H1 (cell line): ENCODE measurements around the gene TRIM15. TPM values are rescaled to one million over a fixed set of nuclear protein-coding genes. Genes with fewer than 3 reads are reported as not detected.

Experiments used
- CTCF ChIA-PET: fragments of 300-600 bp; sonication (Branson Sonifier 250); formaldehyde crosslinking; loops from one replicate; lab custom pipeline; 2021; ENCODE audit not compliant: partially characterized antibody; lab: Charles Lee
- POLR2A ChIA-PET: fragments of 300-600 bp; sonication (Branson Sonifier 250); formaldehyde crosslinking; loops from one replicate; lab custom pipeline; 2021; ENCODE audit warnings: inconsistent platforms; ENCODE audit not compliant: partially characterized antibody; lab: Charles Lee
- DNase-seq, 2 experiments: peaks; one replicate each; pipeline versions ENCODE4 v3.0.0 to v3.0.0-alpha.2; 2010 to 2022; ENCODE audit warnings: low spot score in 2 of 2, low read depth in 1 of 2, mixed read lengths in 1 of 2
- FAIRE-seq: peaks from 2 replicates; lab custom pipeline; 2011; peaks lifted over from hg19 to GRCh38; lab: Jason Lieb, UNC
- H2AFZ ChIP-seq: 2 replicates; pipeline ENCODE4 v1.8.1; 2012; ENCODE audit warnings: low read length, inconsistent platforms
- H2AK5ac ChIP-seq: 2 replicates; pipeline ENCODE4 v1.6.1; 2013; ENCODE audit warnings: low read depth, low read length
- H2BK120ac ChIP-seq: replicated peaks from 2 replicates; pipeline ENCODE3; 2013; ENCODE audit warnings: low read depth, low read length, inconsistent platforms
- H2BK12ac ChIP-seq: 2 replicates; pipeline ENCODE4 v1.6.1; 2013; ENCODE audit warnings: low read depth, low read length
- H2BK15ac ChIP-seq: 2 replicates; pipeline ENCODE4 v1.6.1; 2013; ENCODE audit warnings: low read length
- H2BK20ac ChIP-seq: 2 replicates; pipeline ENCODE4 v1.6.1; 2013; ENCODE audit warnings: low read length
- H2BK5ac ChIP-seq: 2 replicates; pipeline ENCODE4 v1.6.1; 2013; ENCODE audit warnings: low read depth, low read length
- H3K14ac ChIP-seq: 2 replicates; pipeline ENCODE4 v1.6.1; 2013; ENCODE audit warnings: inconsistent platforms; ENCODE audit not compliant: insufficient read length
- H3K18ac ChIP-seq: 2 replicates; pipeline ENCODE4 v1.6.1; 2013; ENCODE audit warnings: low read length; ENCODE audit errors: extremely low read depth
- H3K23ac ChIP-seq: 2 replicates; pipeline ENCODE4 v1.6.1; 2013; ENCODE audit warnings: inconsistent platforms; ENCODE audit not compliant: insufficient read length
- H3K23me2 ChIP-seq: 2 replicates; pipeline ENCODE4 v1.6.1; 2013; ENCODE audit warnings: low read depth, low read length
- H3K27ac ChIP-seq: 2 replicates; pipeline ENCODE4 v1.6.1; 2011; ENCODE audit warnings: low read depth, low read length, inconsistent platforms
- H3K27me3 ChIP-seq, 4 experiments: replicated peaks in 1 of 4; 1 replicate in 1 of 4; 2 replicates in 3 of 4; pipeline versions ENCODE4 v1.6.1 to v1.8.1; 2011 to 2013; ENCODE audit warnings: low read length in 3 of 4, mild to moderate bottlenecking in 3 of 4, inconsistent platforms in 2 of 4, mixed read lengths in 2 of 4, moderate library complexity in 1 of 4; ENCODE audit not compliant: control insufficient read depth in 3 of 4, insufficient read depth in 3 of 4; ENCODE audit errors: extremely low read depth in 1 of 4
- H3K36me3 ChIP-seq, 4 experiments: 2 replicates each; pipeline versions ENCODE4 v1.6.1 to v1.8.1; 2011 to 2013; ENCODE audit warnings: mild to moderate bottlenecking in 4 of 4, low read length in 3 of 4, moderate library complexity in 2 of 4, control low read depth in 1 of 4, inconsistent platforms in 1 of 4; ENCODE audit not compliant: insufficient read depth in 4 of 4, control insufficient read depth in 2 of 4
- H3K4ac ChIP-seq: replicated peaks from 2 replicates; pipeline ENCODE3; 2013; ENCODE audit warnings: low read length, low read depth, mixed read lengths, inconsistent platforms; ENCODE audit not compliant: insufficient read length
- H3K4me1 ChIP-seq, 4 experiments: replicated peaks in 1 of 4; 1 replicate in 1 of 4; 2 replicates in 3 of 4; pipeline versions ENCODE4 v1.6.1 to v1.8.1; 2011 to 2013; ENCODE audit warnings: low read length in 3 of 4, inconsistent platforms in 2 of 4, mixed read lengths in 1 of 4; ENCODE audit not compliant: insufficient read depth in 4 of 4, control insufficient read depth in 3 of 4
- H3K4me2 ChIP-seq, 2 experiments: 2 replicates each; pipeline versions ENCODE4 v1.6.1 to v1.8.1; 2011 to 2013; ENCODE audit warnings: low read depth in 2 of 2, low read length in 2 of 2, control low read depth in 1 of 2, inconsistent platforms in 1 of 2, mild to moderate bottlenecking in 1 of 2; ENCODE audit not compliant: insufficient read depth in 1 of 2
- H3K4me3 ChIP-seq, 4 experiments: fragments of 200-600, 300-600 bp in 1 of 4; sonication (generic), shearing (Covaris generic), sonication (Bioruptor Twin) in 1 of 4; 2 replicates each; pipeline versions ENCODE4 v1.5.1 to v1.8.1; 2011 to 2016; ENCODE audit warnings: low read length in 4 of 4, low read depth in 3 of 4, control low read depth in 2 of 4, inconsistent platforms in 2 of 4, mild to moderate bottlenecking in 2 of 4, mixed read lengths in 1 of 4, moderate library complexity in 1 of 4; ENCODE audit not compliant: insufficient read depth in 2 of 4; ENCODE audit errors: extremely low read depth in 1 of 4
- H3K56ac ChIP-seq: replicated peaks from 2 replicates; pipeline ENCODE3; 2013; ENCODE audit warnings: low read depth, mild to moderate bottlenecking, mixed read lengths, low read length, inconsistent platforms; ENCODE audit not compliant: insufficient read length
- H3K79me1 ChIP-seq: 2 replicates; pipeline ENCODE4 v1.6.1; 2013; ENCODE audit warnings: low read depth, low read length, control low read depth
- H3K79me2 ChIP-seq, 2 experiments: 2 replicates each; pipeline versions ENCODE4 v1.6.1 to v1.8.1; 2012 to 2013; ENCODE audit warnings: low read length in 2 of 2, mild to moderate bottlenecking in 2 of 2, inconsistent platforms in 1 of 2; ENCODE audit not compliant: insufficient read depth in 2 of 2, control insufficient read depth in 1 of 2
- H3K9ac ChIP-seq, 4 experiments: replicated peaks in 1 of 4; 1 replicate in 1 of 4; 2 replicates in 3 of 4; pipeline versions ENCODE4 v1.6.1 to v1.8.1; 2011 to 2013; ENCODE audit warnings: low read depth in 3 of 4, low read length in 3 of 4, control low read depth in 2 of 4, mild to moderate bottlenecking in 2 of 4, moderate library complexity in 2 of 4, inconsistent platforms in 1 of 4; ENCODE audit errors: extremely low read depth in 1 of 4
- H3K9me3 ChIP-seq, 2 experiments: 2 replicates each; pipeline versions ENCODE4 v1.6.1 to v1.8.1; 2012 to 2013; ENCODE audit warnings: mild to moderate bottlenecking in 2 of 2, moderate library complexity in 2 of 2, control low read depth in 1 of 2, inconsistent platforms in 1 of 2, low read depth in 1 of 2, low read length in 1 of 2, mixed read lengths in 1 of 2; ENCODE audit not compliant: insufficient read depth in 2 of 2
- H4K20me1 ChIP-seq, 2 experiments: replicated peaks in 1 of 2; 2 replicates each; pipeline versions ENCODE3 to v1.8.1; 2011 to 2013; ENCODE audit warnings: inconsistent platforms in 2 of 2, low read length in 2 of 2, mild to moderate bottlenecking in 1 of 2; ENCODE audit not compliant: insufficient read depth in 2 of 2, control insufficient read depth in 1 of 2
- H4K5ac ChIP-seq: 2 replicates; pipeline ENCODE4 v1.6.1; 2013; ENCODE audit warnings: low read length, low read depth, mixed read lengths, inconsistent platforms; ENCODE audit not compliant: insufficient read length
- H4K8ac ChIP-seq: 2 replicates; pipeline ENCODE4 v1.8.0; 2013; ENCODE audit warnings: mild to moderate bottlenecking, moderate library complexity, low read length, inconsistent platforms; ENCODE audit not compliant: insufficient read depth; ENCODE audit errors: extremely low read depth
- H4K91ac ChIP-seq: replicated peaks from 2 replicates; pipeline ENCODE3; 2013; ENCODE audit warnings: low read length, mixed read lengths, inconsistent platforms; ENCODE audit not compliant: insufficient read length
- CTBP2 ChIP-seq: IDR thresholded peaks from 2 replicates; pipeline ENCODE4 v1.7.0; 2011; ENCODE audit warnings: borderline replicate concordance, mild to moderate bottlenecking, moderate library complexity, mixed read lengths, low read length; ENCODE audit not compliant: insufficient read depth, insufficient read length
- EZH2 ChIP-seq: fragments of 200-600 bp; sonication (generic); IDR thresholded peaks from 2 replicates; pipeline ENCODE4 v1.7.1; 2012; ENCODE audit warnings: low read depth, mild to moderate bottlenecking, moderate library complexity, low read length, inconsistent platforms; ENCODE audit not compliant: severe bottlenecking
- KDM4A ChIP-seq: IDR thresholded peaks from one replicate; pipeline ENCODE4 v1.7.1; 2012; ENCODE audit warnings: low read depth, mild to moderate bottlenecking, moderate library complexity, low read length, inconsistent platforms; ENCODE audit not compliant: severe bottlenecking
- RBBP5 ChIP-seq: IDR thresholded peaks from 2 replicates; pipeline ENCODE4 v1.7.1; 2012; ENCODE audit warnings: low read depth, mild to moderate bottlenecking, inconsistent platforms, low read length, moderate library complexity, borderline replicate concordance
- RXRA ChIP-seq: IDR thresholded peaks from 2 replicates; pipeline ENCODE4 v1.6.1; 2011; ENCODE audit warnings: low read depth, mild to moderate bottlenecking, low read length, moderate library complexity; ENCODE audit not compliant: insufficient read depth
- SAP30 ChIP-seq: fragments of 300-600 bp; sonication (generic); IDR thresholded peaks from 2 replicates; pipeline ENCODE4 v1.7.1; 2012; ENCODE audit warnings: low read length, moderate library complexity, mild to moderate bottlenecking, inconsistent platforms; ENCODE audit not compliant: insufficient read depth, insufficient replicate concordance
- SUZ12 ChIP-seq: fragments of 200-600 bp; sonication (generic); IDR thresholded peaks from 2 replicates; pipeline ENCODE4 v1.6.1; 2012; ENCODE audit warnings: mild to moderate bottlenecking, inconsistent platforms, low read length, moderate library complexity, mixed read lengths
- TBP ChIP-seq: IDR thresholded peaks from 2 replicates; pipeline ENCODE4 v1.6.1; 2011; ENCODE audit warnings: low read depth, low read length, improper control_type of control experiment
- WGBS, 2 experiments: shearing (Covaris generic) in 1 of 2; methylation state at CpG; one replicate each; pipeline versions ENCODE4 v1.1.6 to v1.1.7; 2013 to 2015; ENCODE audit warnings: low lambda C conversion rate in 2 of 2, mixed read lengths in 2 of 2, inconsistent platforms in 1 of 2, low coverage in 1 of 2, missing lambda C conversion rate in 1 of 2; ENCODE audit not compliant: insufficient replicate concordance in 2 of 2, insufficient coverage in 1 of 2, insufficient read length in 1 of 2; ENCODE audit errors: extremely low coverage in 1 of 2, missing lambda C conversion rate in 1 of 2; 5-methylcytosine and 5-hydroxymethylcytosine counted together
- polyA plus RNA-seq, 7 experiments: library from polyadenylated mRNA; depleted of rRNA in 3 of 7; stranded (reverse) in 5 of 7; unstranded in 2 of 7; fragments of >200 nt in 5 of 7; fragments of 200-250 nt in 2 of 7; gene quantifications; 1 replicate in 5 of 7; 2 replicates in 1 of 7; 4 replicates in 1 of 7; pipeline versions ENCODE4 v1.2.1 to v1.2.3, GENCODE V29; 2011 to 2013; ENCODE audit warnings: missing spikeins in 2 of 7, mixed read lengths in 2 of 7
- total RNA-seq: library from RNA; stranded (reverse); fragmentation: NEBNext Ultra II Directional; extraction: Animal tissue kit (Norgen Biotek cat#: 25700); gene quantifications from 2 replicates; pipeline ENCODE4 v1.2.1, GENCODE V29; 2021

TRIM15 gene
- total and polyA plus RNA-seq, 2 of the 8 experiments (the other 6 are each of a cell fraction or from before 2014, with no cell fraction given) = 0.18 to 0.48 TPM

DNA sequence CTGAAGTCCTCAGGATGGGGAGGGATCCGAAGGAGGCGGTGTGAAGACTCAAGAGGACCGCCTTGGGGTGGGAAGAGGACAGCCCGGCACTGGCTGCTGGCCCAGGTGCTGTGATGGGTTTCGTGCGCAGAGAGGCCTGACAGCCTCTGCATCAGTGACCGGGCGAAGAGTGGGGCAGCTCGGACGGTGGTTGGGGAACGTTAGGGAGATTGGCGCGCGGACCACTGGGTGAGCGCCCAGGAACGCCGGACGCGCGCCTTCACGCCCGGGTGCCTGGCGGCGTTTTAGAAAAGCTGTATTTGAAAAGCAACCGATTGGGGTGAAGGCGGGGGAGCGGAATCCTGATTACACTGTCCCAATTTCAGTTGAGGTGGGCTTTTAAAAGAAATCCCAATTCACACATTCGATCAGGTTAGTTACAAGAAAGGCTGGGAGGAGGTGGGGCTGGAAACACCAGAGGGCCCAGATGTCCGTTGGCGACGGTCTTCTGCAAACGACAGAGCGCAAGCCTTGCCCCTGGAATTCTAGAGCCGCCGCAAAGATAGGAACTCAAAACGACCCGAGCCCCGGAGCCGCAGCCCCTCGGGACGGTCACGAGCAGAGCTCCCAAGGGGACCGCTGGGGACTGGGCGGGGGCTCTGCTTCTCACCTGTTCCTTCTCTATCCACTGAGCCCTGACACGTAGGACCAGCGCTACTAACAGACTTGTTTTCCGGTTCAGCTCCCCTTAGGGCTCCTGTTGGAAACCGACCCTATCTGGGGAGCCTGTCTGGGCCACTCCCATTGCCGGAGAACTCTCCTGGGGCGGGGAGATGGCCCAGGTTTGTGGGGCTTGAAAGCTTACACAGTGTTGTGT, 35.9 kb upstream of the TRIM15 start:
- H3K79me1 ChIP-seq = no peaks in the 10 kb centered on the region
- H4K91ac ChIP-seq = no peak overlapping the region
- no peak overlapping the region for H4K5ac ChIP-seq
- H2BK12ac ChIP-seq = no peak overlapping the region
- H2AK5ac ChIP-seq = no peak overlapping the region
- H4K8ac ChIP-seq = peak overlapping the region; percentile 11; the same call in 1 of the 2 replicates
- no peak overlapping the region for H3K9ac ChIP-seq
- peak overlapping the region; percentile 38 to 63 (median 51); a peak in 7 of 8 replicates for H3K4me3 ChIP-seq
- H3K4ac ChIP-seq = no peak overlapping the region
- no peak overlapping the region for H3K23ac ChIP-seq
- peak overlapping the region; percentile 89 to 92 for H3K4me2 ChIP-seq
- H3K79me2 ChIP-seq = no peaks in the 10 kb centered on the region
- H3K9me3 ChIP-seq = no peaks in the 10 kb centered on the region
- H3K23me2 ChIP-seq = peaks cover 8% of the 10 kb centered on the region; the same call in 1 of the 2 replicates
- CTCF ChIA-PET = interaction anchor here (0.6 to 7.2 kb wide), 9 partner anchors 15 to 88 kb away, joined by 3 to 87 read pairs (median 5); partner anchors contain the start of genes RNF39 and TRIM31
- 2% methylated on average over 48 of the region's 50 CpGs; no CpG with 5 or more reads in 1 of the 2 experiments for WGBS, 2 experiments
- H3K56ac ChIP-seq = no peak overlapping the region
- no peak overlapping the region for H2BK5ac ChIP-seq
- TF ChIP-seq RXRA = no peak
- peak; percentile 57 for TF ChIP-seq EZH2
- no peak for TF ChIP-seq SAP30
- TF ChIP-seq RBBP5 = 0 out of 2 replicates have a peak, but pooled peaks have one; percentile 64
- peak; percentile 68 for TF ChIP-seq KDM4A
- TF ChIP-seq TBP = 0 out of 2 replicates have a peak, but pooled peaks have one; percentile 11
- TF ChIP-seq CTBP2 = peak; percentile 67
- peak; percentile 54 for TF ChIP-seq SUZ12
- H3K18ac ChIP-seq = no peak overlapping the region
- H3K14ac ChIP-seq = no peak overlapping the region
- H3K27ac ChIP-seq = no peak overlapping the region
- FAIRE-seq (no peak), DNase-seq (peak in 1 of 2 experiments; percentile 70)
- H2BK20ac ChIP-seq = no peak overlapping the region
- no peaks in the 10 kb centered on the region for H3K36me3 ChIP-seq
- H3K4me1 ChIP-seq = no peaks in the 10 kb centered on the region; a peak in 4 of 7 replicates
- no peaks in the 10 kb centered on the region for H4K20me1 ChIP-seq
- H2BK120ac ChIP-seq = no peak overlapping the region
- H2AFZ ChIP-seq = peak overlapping the region; percentile 81
- peaks cover 16 to 59% (median 47%) of the 10 kb centered on the region in 4 experiments for H3K27me3 ChIP-seq
- POLR2A ChIA-PET = interaction anchor here (1.4 to 3.9 kb wide), 2 partner anchors 23 to 26 kb away, joined by 7 to 17 read pairs; no protein-coding TSS in a partner anchor
- no peak overlapping the region for H2BK15ac ChIP-seq
